HG02798 (cell line): Measurements from ENCODE around the gene ASIC4.

ENCODE experiments used
- ATAC-seq: cut with Tn5 transposase; IDR thresholded peaks from one replicate; pipeline ENCODE4 v1.9.1; 2021; ENCODE audit warnings: mild to moderate bottlenecking; ENCODE audit not compliant: unreplicated experiment, poor library complexity

The ASIC4 gene

DNA sequence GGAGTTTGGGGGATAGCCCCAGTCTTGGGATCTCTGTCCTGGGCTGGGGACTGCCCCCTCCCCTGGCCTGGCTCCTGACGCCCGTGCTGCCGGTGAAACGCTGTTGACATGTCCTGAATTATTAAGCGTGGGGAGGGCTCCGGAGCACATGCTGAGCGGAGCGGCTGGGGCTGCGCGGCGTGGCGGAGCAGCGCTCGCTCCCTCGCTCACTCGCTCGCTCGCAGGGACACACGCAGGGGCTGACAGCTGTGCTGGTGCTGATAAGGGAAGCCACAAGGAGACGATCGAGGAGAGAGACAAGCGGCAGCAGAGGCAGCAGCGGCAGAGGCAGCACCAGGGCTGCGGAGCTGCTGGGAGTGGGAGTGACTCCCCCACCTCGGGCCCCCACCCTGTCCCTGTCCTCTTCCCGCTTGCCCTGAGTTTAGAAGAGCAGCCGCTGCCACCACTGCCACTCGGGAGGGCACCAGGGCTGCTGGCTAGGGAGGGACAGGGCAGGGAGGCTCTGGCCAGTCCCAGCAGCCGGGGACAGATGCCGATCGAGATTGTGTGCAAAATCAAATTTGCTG lies at the start of gene ASIC4:
TSS of gene ASIC4 (plus strand) at position 287 of the 566 bp plus-strand sequence. CDS start at position 530, 243 bp downstream.
- ATAC-seq = no peak

DNA sequence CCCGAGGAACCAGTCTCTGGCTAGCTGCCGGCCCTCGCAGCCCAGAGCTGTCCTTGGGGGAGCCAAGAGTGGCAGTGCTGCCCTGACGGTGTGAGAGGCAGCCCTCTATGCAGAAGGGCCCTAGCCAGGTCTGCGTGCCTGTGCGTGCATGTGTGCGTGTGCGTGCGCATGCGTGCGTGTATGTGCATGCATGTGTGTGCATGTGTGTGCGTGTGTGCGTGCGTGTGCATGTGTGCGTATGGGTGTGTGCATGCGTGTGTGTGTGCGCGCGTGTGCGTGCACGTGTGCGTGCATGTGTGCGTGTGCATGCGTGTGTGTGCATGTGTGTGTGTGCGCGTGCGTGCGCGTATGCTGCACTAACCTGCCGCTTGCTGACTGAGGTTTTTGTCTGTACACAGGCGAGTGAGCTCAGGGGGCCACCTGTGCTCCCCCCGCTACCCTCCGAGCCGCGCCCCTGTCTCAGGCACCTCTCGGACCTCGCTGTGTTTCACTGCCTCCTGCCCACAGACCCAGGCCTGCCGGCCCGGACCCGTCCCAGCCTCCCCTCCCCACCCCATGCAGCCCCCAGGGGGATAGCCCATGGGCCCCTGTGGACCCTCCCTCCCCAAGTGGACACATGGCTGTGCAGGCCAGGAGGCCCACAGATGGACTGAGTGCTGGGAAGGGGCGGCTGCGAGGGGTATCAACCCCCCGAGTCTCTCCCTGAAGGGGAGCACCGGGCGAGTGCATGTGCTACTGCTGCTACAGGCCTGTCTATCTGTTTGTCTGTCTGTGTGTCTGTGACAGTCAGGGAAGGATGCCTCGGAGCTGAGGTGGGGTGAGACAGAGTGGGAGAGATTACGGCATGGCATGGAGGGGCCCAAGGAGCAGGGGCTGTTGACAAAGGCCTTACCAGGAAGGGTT lies 48.4 kb upstream of the ASIC4 start:
- no peak for ATAC-seq

- ATAC-seq = no peak
Observed at GRCh38 chr2:219466816-219467735, 47.2 kb upstream of the ASIC4 start.

- no peak for ATAC-seq
Observed at GRCh38 chr2:219467736-219468075, 46.6 kb upstream of the ASIC4 start.

DNA sequence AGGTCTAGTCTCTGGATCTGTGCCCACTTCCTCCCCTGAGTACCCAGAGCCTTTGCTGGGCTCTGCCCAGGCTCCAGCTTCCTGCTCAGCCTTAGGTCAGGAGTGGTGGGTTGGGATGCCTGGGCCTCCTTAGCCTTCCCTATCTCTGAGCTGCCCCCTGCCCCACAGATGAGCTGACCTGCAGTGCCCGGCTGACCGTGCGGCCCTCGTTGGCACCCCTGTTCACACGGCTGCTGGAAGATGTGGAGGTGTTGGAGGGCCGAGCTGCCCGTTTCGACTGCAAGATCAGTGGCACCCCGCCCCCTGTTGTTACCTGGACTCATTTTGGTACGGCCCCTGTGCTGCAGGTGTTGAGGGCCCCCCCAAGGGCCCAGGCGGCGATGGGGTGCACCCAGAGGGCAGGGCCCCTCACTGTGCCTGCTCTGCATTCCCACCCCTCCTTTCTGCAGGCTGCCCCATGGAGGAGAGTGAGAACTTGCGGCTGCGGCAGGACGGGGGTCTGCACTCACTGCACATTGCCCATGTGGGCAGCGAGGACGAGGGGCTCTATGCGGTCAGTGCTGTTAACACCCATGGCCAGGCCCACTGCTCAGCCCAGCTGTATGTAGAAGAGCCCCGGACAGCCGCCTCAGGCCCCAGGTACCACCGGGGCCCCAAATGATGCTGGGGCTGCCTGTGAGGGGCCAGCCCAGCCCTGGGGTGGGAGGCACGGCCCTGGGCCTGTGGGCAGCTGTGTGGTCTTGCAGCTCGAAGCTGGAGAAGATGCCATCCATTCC lies 45.7 kb upstream of the ASIC4 start:
- ATAC-seq = no peak

DNA sequence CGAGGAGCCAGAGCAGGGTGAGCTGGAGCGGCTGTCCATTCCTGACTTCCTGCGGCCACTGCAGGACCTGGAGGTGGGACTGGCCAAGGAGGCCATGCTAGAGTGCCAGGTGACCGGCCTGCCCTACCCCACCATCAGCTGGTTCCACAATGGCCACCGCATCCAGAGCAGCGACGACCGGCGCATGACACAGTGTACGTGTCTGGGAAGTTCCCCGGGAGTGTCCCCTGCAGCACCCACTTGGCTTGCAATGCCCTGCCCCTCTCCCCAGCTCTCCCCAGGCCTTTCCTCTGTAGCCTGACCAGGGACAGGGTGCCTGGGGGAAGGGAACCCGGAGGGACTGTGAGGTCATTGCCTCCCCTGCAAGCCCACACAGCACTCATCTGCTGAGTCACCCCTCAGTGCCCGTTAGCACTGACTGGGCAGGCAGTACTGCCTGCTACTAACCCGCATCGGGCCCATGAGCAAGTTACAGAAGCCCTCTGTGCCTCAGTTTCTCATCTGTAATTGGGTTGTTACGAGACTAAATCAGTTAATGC lies 45.0 kb upstream of the ASIC4 start:
- no peak for ATAC-seq

DNA sequence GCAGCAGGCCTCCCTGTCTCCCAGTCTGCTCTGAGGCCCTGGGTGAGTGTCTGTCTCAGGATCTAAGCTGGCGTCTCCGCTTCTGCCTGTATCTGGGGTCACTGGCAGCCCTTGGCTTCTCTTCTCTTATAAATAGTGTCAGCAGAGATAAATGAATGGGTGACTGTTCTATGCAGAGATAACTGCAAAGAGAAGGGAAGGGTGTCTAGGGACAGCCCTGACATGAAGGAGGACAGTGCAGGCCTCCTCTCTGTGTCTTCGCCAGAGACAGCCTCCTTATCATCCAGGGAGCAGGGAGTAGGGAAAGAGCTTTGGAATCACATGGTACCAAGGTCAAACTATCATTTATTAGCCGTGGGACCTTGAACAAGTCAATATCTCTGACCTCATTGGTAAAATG lies 43.9 kb upstream of the ASIC4 start:
- no peak for ATAC-seq

GRCh38 chr2:219471476-219472371 lies 42.6 kb upstream of the ASIC4 start:
- ATAC-seq = no peak

GRCh38 chr2:219472629-219473187 lies 41.6 kb upstream of the ASIC4 start:
- no peak for ATAC-seq

GRCh38 chr2:219473511-219473910 lies 40.8 kb upstream of the ASIC4 start:
- ATAC-seq = no peak

DNA sequence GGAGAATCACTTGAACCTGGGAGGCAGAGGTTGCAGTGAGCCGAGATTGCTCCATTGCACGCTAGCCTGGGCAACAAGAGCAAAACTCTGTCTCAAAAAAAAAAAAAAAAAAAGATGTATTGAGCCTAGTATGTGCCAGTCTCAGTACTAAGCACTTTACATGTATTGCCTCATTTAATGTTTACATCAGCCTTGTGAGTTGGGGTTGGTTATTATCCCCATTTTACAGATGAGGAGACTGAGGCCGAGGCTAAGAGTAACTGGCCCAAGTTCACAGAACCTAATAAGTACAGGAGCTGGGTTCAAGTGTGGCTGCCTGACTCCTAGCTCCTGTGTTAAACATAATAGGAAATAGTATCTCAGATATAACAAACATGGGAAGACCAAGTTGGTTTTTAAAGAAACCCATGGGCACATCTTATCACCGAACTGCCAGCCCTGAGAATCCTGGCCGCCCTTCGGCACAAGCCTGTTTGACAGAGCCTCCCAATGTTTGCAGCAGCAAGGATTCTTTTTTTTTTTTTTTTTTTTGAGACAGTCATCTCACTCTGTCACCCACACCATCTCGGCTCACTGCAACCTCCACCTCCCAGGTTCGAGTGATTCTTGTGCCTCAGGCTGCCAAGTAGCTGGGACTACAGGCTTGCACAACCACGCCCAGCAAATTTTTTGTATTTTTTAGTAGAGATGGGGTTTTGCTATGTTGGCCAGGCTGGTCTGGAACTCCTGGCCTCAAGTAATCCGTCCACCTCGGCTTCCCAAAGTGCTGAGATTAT lies 39.8 kb upstream of the ASIC4 start:
- no peak for ATAC-seq

GRCh38 chr2:219475278-219475677 lies 39.0 kb upstream of the ASIC4 start:
- no peak for ATAC-seq

- peak; percentile 42 for ATAC-seq
Observed at GRCh38 chr2:219475697-219476651, 38.3 kb upstream of the ASIC4 start.

GRCh38 chr2:219476652-219477151 lies 37.6 kb upstream of the ASIC4 start:
- no peak for ATAC-seq

DNA sequence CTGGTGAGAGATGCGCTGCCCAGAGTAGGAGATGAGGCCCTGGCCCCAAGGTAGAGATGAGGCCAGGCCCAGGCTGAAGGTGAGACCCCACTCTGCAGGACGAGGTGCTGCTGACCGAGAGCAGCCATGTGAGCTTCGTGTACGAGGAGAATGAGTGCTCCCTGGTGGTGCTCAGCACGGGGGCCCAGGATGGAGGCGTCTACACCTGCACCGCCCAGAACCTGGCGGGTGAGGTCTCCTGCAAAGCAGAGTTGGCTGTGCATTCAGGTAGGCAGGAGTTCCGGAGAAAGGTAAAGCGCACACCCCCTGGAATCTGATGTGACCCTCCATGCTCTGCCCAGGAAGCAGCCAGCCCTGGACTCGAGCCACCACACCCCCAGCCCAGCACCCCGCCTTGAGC lies 37.1 kb upstream of the ASIC4 start:
- ATAC-seq = no peak

- ATAC-seq = no peak
Observed at GRCh38 chr2:219477815-219478214, 36.5 kb upstream of the ASIC4 start.

DNA sequence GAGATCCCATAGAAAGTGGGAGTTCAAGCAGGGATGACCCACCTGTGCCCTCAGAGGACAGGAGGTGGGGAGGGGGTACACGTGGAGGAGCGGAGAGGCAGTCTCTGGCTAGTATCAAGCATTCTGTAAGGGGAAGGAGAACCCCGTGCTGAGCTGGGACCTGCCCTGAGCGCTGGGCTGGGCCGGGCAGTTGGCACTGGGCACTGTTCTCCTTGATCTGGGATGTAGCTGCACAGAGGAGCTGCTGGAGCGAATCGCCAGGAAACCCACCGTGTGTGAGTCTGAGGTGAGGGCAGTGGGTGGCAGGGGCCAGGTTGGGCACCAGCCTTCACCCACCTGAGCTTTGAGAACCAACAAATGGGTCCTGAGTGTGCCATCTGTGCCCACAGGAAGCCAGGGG lies 35.4 kb upstream of the ASIC4 start:
- ATAC-seq = no peak
